Stimulated activated CD8-positive, alpha-beta memory T cell treated with anti-CD3 and anti-CD28 coated beads, Interleukin-12 subunit alpha, Interleukin-12 subunit beta, amount 100 ng/mL, for 24 hours (primary cell): ENCODE results near the gene CHI3L2.

Experiments
- DNase-seq: peaks from one replicate; pipeline ENCODE4 v3.0.0-alpha.2; 2020; ENCODE audit errors: extremely low read depth

CHI3L2 gene

GRCh38 chr1:111252786-111253185 lies 25.3 kb downstream of the CHI3L2 start:
- DNase-seq, result no peak

GRCh38 chr1:111253876-111254275 lies 26.4 kb downstream of the CHI3L2 start:
- no peak for DNase-seq

DNA sequence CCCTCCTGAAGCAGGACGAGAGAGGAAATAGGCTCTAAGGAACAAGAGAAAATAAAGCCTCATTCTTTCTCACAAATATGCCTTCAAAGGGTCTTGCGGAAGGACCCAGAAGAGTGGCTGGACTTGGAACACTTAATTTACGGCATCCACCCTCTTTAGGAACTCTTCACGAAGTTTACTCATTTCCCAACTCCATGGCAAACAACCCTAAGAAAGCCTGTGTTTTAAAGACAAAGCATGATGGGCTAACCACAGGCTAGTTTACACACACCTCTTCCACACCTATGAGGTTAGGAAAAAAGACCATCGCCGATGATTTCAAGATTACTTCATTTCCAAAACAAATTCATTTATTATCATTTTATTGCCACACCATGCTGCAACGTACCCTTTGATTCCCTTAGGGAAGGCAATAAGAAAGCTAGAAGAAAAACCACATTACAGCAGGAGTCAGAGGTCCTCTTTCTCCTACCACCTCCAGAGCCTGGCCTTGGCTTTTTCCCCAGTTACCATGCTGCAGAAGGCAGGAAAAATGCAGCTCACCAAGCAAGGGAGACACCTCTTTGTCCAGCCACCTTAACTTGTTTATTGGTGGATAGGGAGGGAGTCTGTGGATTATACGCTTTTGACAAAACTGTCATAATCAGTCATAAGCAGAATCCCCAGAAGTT lies 29.6 kb downstream of the CHI3L2 start:
- no peak for DNase-seq

DNA sequence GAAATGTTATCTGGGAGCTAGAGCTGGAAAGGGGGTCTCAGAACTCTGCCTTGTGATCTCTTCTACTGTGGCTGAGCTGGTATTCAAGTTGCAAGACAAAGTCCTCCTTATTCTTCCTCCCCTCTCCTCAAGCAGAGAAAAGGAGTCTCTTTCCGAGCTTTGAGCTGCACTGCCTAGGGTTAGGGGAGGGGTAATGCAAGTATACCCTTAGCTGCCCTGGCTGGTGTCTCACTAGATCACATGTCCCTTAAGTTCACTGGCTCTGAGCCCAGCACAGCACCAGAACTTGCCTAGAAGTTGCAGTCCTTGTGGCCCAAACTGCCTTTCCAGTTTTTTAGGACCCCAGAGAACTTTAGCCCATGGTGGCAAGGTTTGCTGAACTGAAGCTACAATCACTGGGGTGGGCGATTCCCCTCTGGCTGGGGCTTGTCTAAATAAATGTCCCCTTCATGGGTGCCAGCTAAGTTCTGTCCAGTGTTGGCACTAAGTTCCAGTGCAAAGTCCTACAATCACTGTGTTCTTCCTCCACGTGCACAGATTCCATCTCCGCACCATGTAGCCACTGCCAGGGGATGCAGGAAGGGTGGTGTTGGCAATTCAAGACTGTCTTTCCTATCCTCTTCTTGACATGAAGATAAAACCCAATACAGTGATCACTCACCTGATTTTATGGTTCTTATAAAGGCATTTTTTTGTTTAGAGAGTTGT lies 40.4 kb downstream of the CHI3L2 start:
- DNase-seq, result no peak

GRCh38 chr1:111269825-111270406 lies 42.4 kb downstream of the CHI3L2 start:
- no peak for DNase-seq

DNA sequence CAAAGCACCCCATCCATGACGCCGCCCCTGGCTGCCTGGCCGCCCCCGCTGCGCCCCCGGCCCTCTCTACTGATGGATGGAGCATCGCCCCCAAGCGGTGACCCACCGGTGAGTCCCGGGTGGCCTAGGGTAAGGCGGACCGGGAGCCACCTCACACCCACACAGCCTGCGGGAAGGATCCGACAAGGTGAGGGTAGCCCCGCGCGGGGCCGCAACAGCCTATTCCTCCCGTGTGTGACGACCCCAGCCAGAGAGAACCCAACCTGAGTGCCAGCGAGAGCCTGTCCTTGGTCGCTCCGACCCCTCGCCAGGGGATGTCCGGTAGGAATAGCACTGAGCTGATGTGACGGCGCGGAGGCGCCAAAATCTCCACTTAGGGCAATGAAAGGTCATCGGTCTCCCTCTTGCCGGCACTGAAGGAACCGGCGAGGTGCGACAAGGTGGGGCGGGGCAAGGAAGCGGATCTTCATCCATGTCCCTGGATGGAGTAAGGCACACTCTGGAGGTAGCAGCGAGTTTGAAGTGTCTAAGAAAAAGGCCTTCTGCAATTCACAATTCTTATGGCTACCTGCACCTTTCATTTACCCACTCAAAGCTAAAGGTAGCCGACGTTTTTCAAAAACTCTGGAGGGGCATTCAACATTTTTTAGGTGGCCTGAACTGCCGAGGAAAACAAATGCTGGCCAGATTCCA lies 43.4 kb downstream of the CHI3L2 start:
- no peak for DNase-seq

- DNase-seq, result no peak
Measured at GRCh38 chr1:111271464-111271801, 43.9 kb downstream of the CHI3L2 start.

DNA sequence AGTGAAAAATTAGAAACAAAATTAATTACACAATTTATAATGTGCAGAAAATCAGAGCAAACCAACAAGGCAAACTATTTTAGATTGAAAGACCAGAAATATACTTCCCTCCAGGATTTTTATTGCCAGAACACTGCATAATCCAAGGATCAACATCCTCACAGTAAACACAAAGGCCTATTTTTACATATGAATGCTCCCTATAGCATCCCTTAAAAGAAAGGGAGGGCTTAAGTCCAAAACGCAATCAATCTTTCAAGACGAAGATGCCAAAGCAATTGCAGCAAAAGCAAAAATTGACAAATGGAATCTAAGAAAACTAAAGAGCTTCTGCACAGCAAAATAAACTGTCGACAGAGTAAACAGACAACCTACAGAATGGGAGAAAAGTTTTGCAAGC lies 44.6 kb downstream of the CHI3L2 start:
- DNase-seq, result no peak

- no peak for DNase-seq
Measured at GRCh38 chr1:111274653-111275052, 47.1 kb downstream of the CHI3L2 start.

DNA sequence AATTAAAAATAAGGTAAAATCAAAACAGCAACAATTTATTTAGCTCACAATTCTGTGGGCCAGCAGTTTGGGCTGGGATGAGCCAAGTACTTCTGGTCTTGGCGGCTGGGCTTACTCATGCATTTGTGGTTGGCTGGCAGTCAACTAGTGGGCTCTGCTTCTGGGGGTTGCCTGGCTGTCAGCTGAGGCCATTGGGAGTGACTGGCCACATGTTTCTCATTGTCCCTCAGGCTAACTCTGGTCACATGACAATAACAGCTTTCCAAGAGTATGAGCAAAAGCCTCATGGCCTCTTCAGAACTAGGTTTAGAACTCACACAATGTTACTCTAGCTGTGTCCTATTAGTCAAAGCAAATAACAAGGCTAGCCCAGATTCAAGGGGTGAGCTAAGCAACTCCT lies 47.6 kb downstream of the CHI3L2 start:
- DNase-seq, result peak; percentile 12

DNA sequence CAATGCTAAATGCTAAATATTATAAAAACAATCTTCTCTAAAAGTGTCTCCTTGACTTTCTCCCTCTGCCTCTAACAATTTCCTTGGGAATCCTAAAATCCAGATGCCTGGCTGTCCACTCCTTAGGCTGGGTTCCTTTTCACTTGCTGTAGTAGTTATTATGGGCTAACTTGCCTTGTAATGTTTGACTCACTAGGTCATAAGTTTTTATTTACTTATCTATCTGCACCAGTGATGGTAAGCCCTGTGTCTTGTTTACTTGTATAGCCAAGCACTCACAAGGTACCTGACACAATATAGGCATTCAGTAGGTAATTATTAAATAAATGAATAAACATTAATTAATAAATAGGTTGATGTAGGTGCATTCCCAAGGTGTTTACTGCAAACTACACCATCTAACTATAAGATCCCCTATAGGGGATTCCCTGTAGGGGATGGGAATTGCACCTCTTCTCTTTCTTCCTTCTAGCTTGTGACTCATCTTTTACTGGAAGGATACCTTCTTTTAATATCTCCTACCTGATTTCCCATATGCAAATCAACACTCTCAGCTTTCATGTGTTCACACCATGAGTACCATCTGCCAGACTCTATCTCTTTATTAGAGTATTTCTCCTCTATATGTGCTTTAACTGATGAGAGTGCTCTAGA lies 48.4 kb downstream of the CHI3L2 start:
- no peak for DNase-seq

DNA sequence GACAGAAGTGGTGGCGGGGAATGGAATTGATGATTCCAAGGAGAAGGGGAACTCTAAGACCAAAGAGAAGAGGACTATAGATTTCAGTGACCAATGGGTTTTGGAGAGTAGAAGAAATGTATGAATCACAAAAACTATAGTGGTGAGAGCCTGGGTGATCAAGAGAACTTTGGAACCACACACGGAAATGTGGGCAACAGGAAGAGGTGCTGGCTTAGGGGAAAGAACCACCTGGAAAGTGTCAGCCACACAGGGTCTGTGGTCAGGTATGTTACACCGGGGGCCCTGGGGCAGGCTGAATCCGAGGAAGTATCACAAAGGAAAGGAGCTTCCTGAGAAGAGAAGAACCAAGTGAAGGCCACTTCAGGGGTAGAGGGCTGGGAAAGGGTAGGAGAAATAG lies 51.6 kb downstream of the CHI3L2 start:
- no peak for DNase-seq

GRCh38 chr1:111280267-111280666 lies 52.8 kb downstream of the CHI3L2 start:
- no peak for DNase-seq

DNA sequence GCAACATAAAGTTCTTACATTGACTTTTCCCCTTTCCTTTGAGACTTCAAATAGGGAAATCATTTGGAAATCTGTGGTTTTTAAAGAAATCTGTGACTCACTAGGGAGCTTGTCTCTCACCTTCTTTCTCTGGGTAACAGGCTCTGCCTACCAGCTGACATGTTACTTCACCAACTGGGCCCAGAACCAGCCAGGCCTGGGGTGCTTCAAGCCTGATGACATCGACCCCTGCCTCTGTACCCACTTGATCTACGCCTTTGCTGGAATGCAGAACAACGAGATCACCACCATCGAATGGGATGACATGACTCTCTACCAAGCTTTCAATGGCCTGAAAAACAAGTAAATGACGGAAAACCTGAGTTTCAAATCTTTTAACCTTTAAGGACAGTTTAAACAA lies 53.9 kb downstream of the CHI3L2 start:
- no peak for DNase-seq

- DNase-seq, result no peak
Measured at GRCh38 chr1:111283838-111284237, 56.3 kb downstream of the CHI3L2 start.

DNA sequence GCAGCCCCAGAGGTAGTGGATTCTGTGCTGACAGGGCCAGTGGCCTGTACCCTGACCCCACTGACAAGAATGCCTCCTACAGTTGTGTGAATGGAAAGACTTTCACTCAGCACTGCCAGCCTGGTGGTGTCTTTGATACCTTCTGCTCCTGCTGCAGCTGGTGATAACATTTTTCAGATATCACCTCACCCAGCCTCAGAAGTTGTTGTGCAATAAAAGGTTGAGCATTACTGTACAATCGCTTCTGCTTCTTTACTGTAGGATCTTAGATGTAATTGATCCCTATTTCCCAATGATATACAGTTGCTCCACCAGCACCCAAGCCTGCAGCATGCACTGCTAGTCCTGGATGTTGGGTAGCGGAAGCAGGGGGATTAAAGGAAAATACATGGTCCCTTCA lies 58.4 kb downstream of the CHI3L2 start:
- DNase-seq, result no peak

DNA sequence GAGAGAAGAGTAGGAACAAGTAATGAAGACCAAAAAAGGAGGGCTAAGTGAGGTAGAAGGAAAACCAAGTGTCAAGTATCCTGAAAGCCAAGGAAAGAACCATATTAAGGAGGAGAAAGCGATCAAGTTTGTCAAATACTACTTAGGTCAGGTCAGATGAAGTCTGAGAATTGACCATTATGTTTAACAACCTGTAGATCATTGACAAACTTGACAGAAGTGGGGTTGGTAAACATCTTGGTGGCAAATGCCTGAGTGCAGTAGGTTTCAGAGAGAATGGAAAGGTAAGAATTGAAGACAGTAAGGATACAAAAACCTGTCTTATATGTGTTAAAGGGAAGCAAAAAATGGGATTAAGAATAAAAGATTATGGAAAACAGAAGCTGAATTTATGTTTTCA lies 59.4 kb downstream of the CHI3L2 start:
- no peak for DNase-seq

DNA sequence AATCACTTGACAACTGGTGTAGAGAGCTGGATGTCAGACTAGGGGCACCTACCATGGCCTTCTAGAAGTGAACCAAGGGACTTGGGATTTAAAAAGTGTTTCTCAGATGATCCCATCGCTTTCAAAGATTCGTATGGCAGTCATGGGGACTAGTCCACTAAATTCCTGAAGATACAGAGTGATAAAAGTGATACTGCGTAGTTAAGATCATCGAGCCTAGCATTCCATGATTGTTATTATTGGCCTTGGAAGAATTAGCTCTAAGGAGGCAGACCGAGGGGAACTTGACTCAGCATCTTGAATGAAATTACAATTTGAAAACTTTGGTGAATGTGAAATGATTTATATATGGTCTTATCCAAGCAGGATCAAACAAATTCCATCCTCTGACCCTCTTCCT lies 61.9 kb downstream of the CHI3L2 start:
- no peak for DNase-seq

GRCh38 chr1:111290104-111290503 lies 62.6 kb downstream of the CHI3L2 start:
- DNase-seq, result no peak

DNA sequence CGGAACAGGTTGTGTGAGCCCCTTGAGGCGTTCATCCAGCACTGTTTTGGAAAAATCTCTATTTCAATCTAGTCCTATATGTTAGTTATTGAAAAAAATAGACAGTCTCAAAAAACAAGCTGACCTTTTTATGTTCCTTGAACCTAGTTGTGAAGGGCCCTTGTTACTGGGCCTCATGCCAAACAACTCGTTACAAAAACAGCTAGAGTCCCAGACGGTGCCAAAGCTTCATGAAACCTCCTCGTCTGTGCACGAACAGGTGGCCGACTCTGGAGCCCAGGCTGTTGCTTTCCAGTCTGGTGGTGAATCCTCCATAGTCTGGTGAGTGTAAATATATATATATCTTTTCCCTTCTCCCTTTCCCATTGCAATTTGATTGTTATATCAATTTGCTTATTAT lies 63.1 kb downstream of the CHI3L2 start, which contains the start of gene CHIA:
Gene CHIA, plus strand, starts transcription at position 222 of the 400 bp plus-strand sequence. CDS start 19,617 bp downstream, outside the sequence.
- DNase-seq, result no peak
